Naive thymus-derived CD4-positive, alpha-beta T cell (primary cell): Measurements from ENCODE around the gene PPM1D. TPM values are rescaled to one million over a fixed set of nuclear protein-coding genes. Genes with fewer than 3 reads are reported as not detected.
A peak's percentile ranks its signal among the peaks of the same experiment; 100 is the strongest.
"Not testable (repeated sequence)": the region's sequence is repeated elsewhere in the genome, so short reads cannot be mapped to it uniquely, and the experiment has no call there.

Source experiments
- ATAC-seq: fragments of 150-1000 bp; cut with Tn5 transposase; 2 replicates; pipeline ENCODE4 v1.10.0; 2021; ENCODE audit warnings: mild to moderate bottlenecking, moderate library complexity
- CTCF ChIA-PET: fragments of 350-600 bp; sonication (Branson Sonifier 250); formaldehyde crosslinking; loops from one replicate; lab custom pipeline; 2021; ENCODE audit warnings: antibody characterized with exemption; lab: Charles Lee
- POLR2A ChIA-PET: fragments of 350-600 bp; sonication (Branson Sonifier 250); formaldehyde crosslinking; loops from one replicate; lab custom pipeline; 2021; ENCODE audit warnings: antibody characterized with exemption, inconsistent platforms; lab: Charles Lee
- DNase-seq, 9 donors: peaks; one replicate each; pipeline versions ENCODE4 v3.0.0 to v3.0.0-alpha.2; 2020 to 2022; ENCODE audit warnings: mixed read lengths in 1 of 9
- H3K27ac ChIP-seq: one replicate; pipeline ENCODE4 v1.7.0; 2013; ENCODE audit warnings: mild to moderate bottlenecking, low read depth, low read length, moderate library complexity
- H3K27me3 ChIP-seq, 2 donors: one replicate each; pipeline ENCODE4 v1.7.0; 2013; ENCODE audit warnings: low read length in 2 of 2, mild to moderate bottlenecking in 2 of 2, moderate library complexity in 2 of 2; ENCODE audit not compliant: control insufficient read depth in 2 of 2, insufficient read depth in 2 of 2
- H3K36me3 ChIP-seq, 3 experiments: 1 replicate in 2 of 3; 2 replicates in 1 of 3; pipeline ENCODE4 v1.7.0; 2013; ENCODE audit warnings: low read length in 3 of 3, mild to moderate bottlenecking in 3 of 3, moderate library complexity in 1 of 3; ENCODE audit not compliant: insufficient read depth in 3 of 3, control insufficient read depth in 2 of 3
- H3K4me1 ChIP-seq, 2 donors: one replicate each; pipeline ENCODE4 v1.7.0; 2013; ENCODE audit warnings: low read length in 2 of 2, mild to moderate bottlenecking in 2 of 2, moderate library complexity in 1 of 2; ENCODE audit not compliant: control insufficient read depth in 2 of 2, insufficient read depth in 2 of 2
- H3K4me3 ChIP-seq: 2 replicates; pipeline ENCODE4 v1.7.0; 2013; ENCODE audit warnings: mild to moderate bottlenecking, low read length
- H3K9me3 ChIP-seq, 3 experiments: 1 replicate in 2 of 3; 2 replicates in 1 of 3; pipeline ENCODE4 v1.7.0; 2013; ENCODE audit warnings: low read length in 3 of 3; ENCODE audit not compliant: control insufficient read depth in 2 of 3
- H3K27ac Mint-ChIP-seq, 9 donors: one replicate each; pipeline ENCODE4 v1.8.0; 2020 to 2022; ENCODE audit warnings: mixed read lengths in 9 of 9, mild to moderate bottlenecking in 8 of 9, moderate library complexity in 5 of 9, inconsistent platforms in 2 of 9
- H3K27me3 Mint-ChIP-seq, 5 donors: one replicate each; pipeline ENCODE4 v1.8.0; 2021 to 2022; ENCODE audit warnings: mixed read lengths in 5 of 5, mild to moderate bottlenecking in 1 of 5
- H3K36me3 Mint-ChIP-seq, 5 donors: one replicate each; pipeline ENCODE4 v1.8.0; 2020 to 2022; ENCODE audit warnings: mixed read lengths in 5 of 5, mild to moderate bottlenecking in 3 of 5, inconsistent platforms in 1 of 5
- H3K4me1 Mint-ChIP-seq, 7 donors: one replicate each; pipeline ENCODE4 v1.8.0; 2020 to 2022; ENCODE audit warnings: mixed read lengths in 7 of 7, mild to moderate bottlenecking in 3 of 7, inconsistent platforms in 1 of 7
- H3K4me3 Mint-ChIP-seq, 10 donors: one replicate each; pipeline ENCODE4 v1.8.0; 2020 to 2022; ENCODE audit warnings: mild to moderate bottlenecking in 10 of 10, mixed read lengths in 10 of 10, moderate library complexity in 6 of 10, inconsistent platforms in 2 of 10
- H3K9me3 Mint-ChIP-seq, 11 donors: one replicate each; pipeline ENCODE4 v1.8.0; 2020 to 2022; ENCODE audit warnings: mixed read lengths in 11 of 11, mild to moderate bottlenecking in 4 of 11, inconsistent platforms in 1 of 11, moderate library complexity in 1 of 11
- intact Hi-C, 2 donors: fragments of 100-400 bp; cut with micrococcal nuclease; formaldehyde crosslinking; loops; one replicate each; pipeline ENCODE4 v1.15.1; 2023
- polyA plus RNA-seq, 2 donors: library from polyadenylated mRNA; unstranded; fragments of 300-500 nt; fragmentation: Illumina TruSeq; gene quantifications; one replicate each; pipeline ENCODE4 v1.2.3, GENCODE V29; 2021
- total RNA-seq, 6 experiments: library from RNA in 5 of 6; stranded (reverse) in 5 of 6; gene quantifications; 1 replicate in 5 of 6; 2 replicates in 1 of 6; pipeline ENCODE4 v1.2.3 and lab custom pipeline; 2021 to 2026

PPM1D gene
- 10 to 100 TPM; 13.5 to 18.8 (median 17.7) TPM for total RNA-seq
- polyA plus RNA-seq: 10 to 100 TPM in 1 of 2 donors, 1 to 10 TPM in 1; 8.6 to 14.2 TPM
- total RNA-seq (lab: John Stamatoyannopoulos, UW): 38.4 reads per million, percentile 65 among the genes with 10 or more reads in this experiment

GRCh38 chr17:60599620-60600489 is at the start of gene PPM1D:
PPM1D (plus strand) TSS chr17:60600193; CDS start chr17:60600415, 222 bp downstream.
- Histone ChIP-seq H3K27ac (peak within 1 kb of the TSS; percentile 88), H3K36me3 (peaks cover 0 to 8% (median 0%) of the 10 kb centered on the region in 3 experiments), H3K4me1 (peaks cover 0 to 13% of the 10 kb centered on the region in 2 donors), H3K27me3 (no peaks in the 10 kb centered on the region), H3K4me3 (peak within 1 kb of the TSS; percentile 70), H3K9me3 (no peaks in the 10 kb centered on the region)
- Mint-ChIP-seq H3K4me1 (peaks cover 33 to 55% (median 43%) of the 10 kb centered on the region in 7 donors), H3K36me3 (peaks cover 0 to 3% (median 0%) of the 10 kb centered on the region in 5 donors), H3K27ac (peak within 1 kb of the TSS; percentile 91 to 99 (median 95)), H3K4me3 (peak within 1 kb of the TSS; percentile 93 to 99 (median 97)), H3K9me3 (peaks cover 0 to 1% (median 0%) of the 10 kb centered on the region in 11 donors), H3K27me3 (no peaks in the 10 kb centered on the region)
- CTCF ChIA-PET: interaction anchor here (1.1 to 1.5 kb wide), 3 partner anchors 9 to 78 kb away, joined by 3 to 7 read pairs (median 3); partner anchors contain the start of gene BCAS3
- peak; percentile 97 for ATAC-seq
- DNase-seq: peak; percentile 92 to 97 (median 95)
- intact Hi-C loops: loop anchor here (1.0 to 10.0 kb wide), 11 partner anchors 23 to 1493 kb away; partner anchors contain the start of genes BCAS3 (in 2 of the 2), TRIM37 (in 2 of the 2), USP32 (in 2 of the 2) and APPBP2 (in 1 of the 2)
- POLR2A ChIA-PET: interaction anchor here (0.5 to 2.0 kb wide), 9 partner anchors 9 to 539 kb away, joined by 3 to 11 read pairs (median 4); partner anchors contain the start of genes APPBP2 and BCAS3

GRCh38 chr17:60552255-60552654 is 47.7 kb upstream of the PPM1D start:
- H3K9me3 Mint-ChIP-seq: peaks cover 0 to 17% (median 5%) of the 10 kb centered on the region in 11 donors
- POLR2A ChIA-PET, H3K9me3 ChIP-seq, H3K27ac ChIP-seq, H3K4me1 Mint-ChIP-seq, DNase-seq, ATAC-seq, H3K4me3 Mint-ChIP-seq, H3K36me3 ChIP-seq, CTCF ChIA-PET, H3K27me3 ChIP-seq, H3K27me3 Mint-ChIP-seq, intact Hi-C loops, H3K36me3 Mint-ChIP-seq, H3K4me3 ChIP-seq, H3K27ac Mint-ChIP-seq, H3K4me1 ChIP-seq: not testable (repeated sequence)

- H3K27me3 ChIP-seq: no peaks in the 10 kb centered on the region
- H3K4me1 ChIP-seq: no peaks in the 10 kb centered on the region
- no peaks in the 10 kb centered on the region for H3K36me3 ChIP-seq
- Mint-ChIP-seq H3K9me3 (peaks cover 0 to 34% (median 18%) of the 10 kb centered on the region in 11 donors), H3K36me3 (peaks cover 3 to 8% (median 4%) of the 10 kb centered on the region in 5 donors), H3K27me3 (peaks cover 0 to 3% (median 0%) of the 10 kb centered on the region in 5 donors), H3K4me3 (no peak overlapping the region), H3K4me1 (no peaks in the 10 kb centered on the region), H3K27ac (no peak overlapping the region)
- no peak overlapping the region for H3K27ac ChIP-seq
- DNase-seq (no peak), ATAC-seq (no peak)
- H3K4me3 ChIP-seq: no peak overlapping the region
- intact Hi-C loops: no loop called here
- peaks cover 0 to 4% (median 0%) of the 10 kb centered on the region in 3 experiments for H3K9me3 ChIP-seq
- ChIA-PET POLR2A (no interaction called here), CTCF (no interaction called here)
Measured at GRCh38 chr17:60554377-60554788, 45.6 kb upstream of the PPM1D start.

- no peaks in the 10 kb centered on the region for H3K4me1 Mint-ChIP-seq
- Histone ChIP-seq H3K36me3 (no peaks in the 10 kb centered on the region), H3K9me3 (peaks cover 0 to 4% (median 0%) of the 10 kb centered on the region in 3 experiments), H3K27me3 (no peaks in the 10 kb centered on the region), H3K27ac (no peak overlapping the region), H3K4me1 (no peaks in the 10 kb centered on the region), H3K4me3 (no peak overlapping the region)
- peaks cover 0 to 3% (median 0%) of the 10 kb centered on the region in 5 donors for H3K27me3 Mint-ChIP-seq
- no peak for ATAC-seq
- peaks cover 3 to 8% (median 4%) of the 10 kb centered on the region in 5 donors for H3K36me3 Mint-ChIP-seq
- no peak overlapping the region for H3K4me3 Mint-ChIP-seq
- intact Hi-C loops: no loop called here
- H3K27ac Mint-ChIP-seq: no peak overlapping the region
- H3K9me3 Mint-ChIP-seq: peaks cover 0 to 34% (median 18%) of the 10 kb centered on the region in 11 donors
- CTCF ChIA-PET: interaction anchor here (0.6 kb wide), 1 partner anchor 58 kb away, joined by 4 read pairs; no protein-coding TSS in a partner anchor
- POLR2A ChIA-PET: no interaction called here
- DNase-seq: no peak
Measured at GRCh38 chr17:60555786-60556185, 44.2 kb upstream of the PPM1D start.

- ChIA-PET CTCF (interaction anchor here (0.7 kb wide), 1 partner anchor 80 kb away, joined by 4 read pairs; no protein-coding TSS in a partner anchor), POLR2A (no interaction called here)
- intact Hi-C loops: no loop called here
- peaks cover 0 to 34% (median 18%) of the 10 kb centered on the region in 11 donors for H3K9me3 Mint-ChIP-seq
- H3K4me3 Mint-ChIP-seq: no peak overlapping the region
- peaks cover 2 to 8% (median 4%) of the 10 kb centered on the region in 5 donors for H3K36me3 Mint-ChIP-seq
- H3K4me1 ChIP-seq: no peaks in the 10 kb centered on the region
- peak in 1 of 9 donors; percentile 1 for DNase-seq
- H3K27ac ChIP-seq: no peak overlapping the region
- H3K4me3 ChIP-seq: no peak overlapping the region
- H3K9me3 ChIP-seq: peaks cover 0 to 4% (median 0%) of the 10 kb centered on the region in 3 experiments
- no peaks in the 10 kb centered on the region for H3K36me3 ChIP-seq
- H3K4me1 Mint-ChIP-seq: peaks cover 0 to 2% (median 0%) of the 10 kb centered on the region in 7 donors
- H3K27me3 ChIP-seq: no peaks in the 10 kb centered on the region
- H3K27me3 Mint-ChIP-seq: peaks cover 0 to 3% (median 0%) of the 10 kb centered on the region in 5 donors
- H3K27ac Mint-ChIP-seq: no peak overlapping the region
- ATAC-seq: no peak
Measured at GRCh38 chr17:60557805-60558204, 42.2 kb upstream of the PPM1D start.

GRCh38 chr17:60559659-60559994 is 40.4 kb upstream of the PPM1D start:
- intact Hi-C loops: no loop called here
- Mint-ChIP-seq H3K4me1 (peaks cover 0 to 2% (median 0%) of the 10 kb centered on the region in 7 donors), H3K4me3 (no peak overlapping the region), H3K27me3 (peaks cover 0 to 3% (median 0%) of the 10 kb centered on the region in 5 donors), H3K36me3 (peaks cover 0 to 8% (median 4%) of the 10 kb centered on the region in 5 donors), H3K27ac (no peak overlapping the region), H3K9me3 (peaks cover 0 to 25% (median 15%) of the 10 kb centered on the region in 11 donors)
- H3K4me3 ChIP-seq: no peak overlapping the region
- H3K36me3 ChIP-seq: no peaks in the 10 kb centered on the region
- DNase-seq: no peak
- no peaks in the 10 kb centered on the region for H3K27me3 ChIP-seq
- peaks cover 0 to 4% (median 0%) of the 10 kb centered on the region in 3 experiments for H3K9me3 ChIP-seq
- ChIA-PET CTCF (interaction anchor here (1.3 kb wide), 1 partner anchor 14 kb away, joined by 3 read pairs; no protein-coding TSS in a partner anchor), POLR2A (no interaction called here)
- no peaks in the 10 kb centered on the region for H3K4me1 ChIP-seq
- no peak overlapping the region for H3K27ac ChIP-seq
- ATAC-seq: no peak
